Ishikawa (cell line): Measurements from ENCODE around the gene CAMTA1.

Experiments
- CEBPB ChIP-seq: IDR thresholded peaks from 2 replicates; pipeline ENCODE4 v1.6.1; 2012
- CREB1 ChIP-seq: IDR thresholded peaks from 2 replicates; pipeline ENCODE4 v1.6.1; 2012; ENCODE audit warnings: low read depth
- EGR1 ChIP-seq: IDR thresholded peaks from 2 replicates; pipeline ENCODE4 v1.6.1; 2012
- EP300 ChIP-seq: IDR thresholded peaks from 2 replicates; pipeline ENCODE4 v1.6.1; 2012; ENCODE audit warnings: borderline replicate concordance
- FOXM1 ChIP-seq: IDR thresholded peaks from 2 replicates; pipeline ENCODE4 v1.6.1; 2012; ENCODE audit warnings: low read depth, borderline replicate concordance
- MAX ChIP-seq: IDR thresholded peaks from 2 replicates; pipeline ENCODE4 v1.6.1; 2012
- NFIC ChIP-seq: IDR thresholded peaks from 2 replicates; pipeline ENCODE4 v1.6.1; 2012
- RAD21 ChIP-seq: IDR thresholded peaks from 2 replicates; pipeline ENCODE4 v1.6.1; 2012; ENCODE audit warnings: low read depth
- TAF1 ChIP-seq: IDR thresholded peaks from 2 replicates; pipeline ENCODE4 v1.6.1; 2012; ENCODE audit warnings: low read depth, mild to moderate bottlenecking
- TCF12 ChIP-seq: IDR thresholded peaks from 2 replicates; pipeline ENCODE4 v1.6.1; 2012; ENCODE audit warnings: low read depth
- TEAD4 ChIP-seq: IDR thresholded peaks from 2 replicates; pipeline ENCODE4 v1.6.1; 2012
- YY1 ChIP-seq: IDR thresholded peaks from 2 replicates; pipeline ENCODE4 v1.6.1; 2012; ENCODE audit warnings: low read depth
- ZBTB7A ChIP-seq: IDR thresholded peaks from 2 replicates; pipeline ENCODE4 v1.6.1; 2012; ENCODE audit warnings: low read depth
- TF ChIP-seq, protein P1 (sequence below): IDR thresholded peaks from 2 replicates; pipeline ENCODE4 v1.6.1; 2012
- TF ChIP-seq, protein P2 (sequence below): IDR thresholded peaks from 2 replicates; pipeline ENCODE4 v1.6.1; 2012; ENCODE audit warnings: low read depth, mild to moderate bottlenecking

CAMTA1 gene

GRCh38 chr1:7468248-7468647 lies 683.0 kb downstream of the CAMTA1 start:
- TF ChIP-seq, protein P1, sequence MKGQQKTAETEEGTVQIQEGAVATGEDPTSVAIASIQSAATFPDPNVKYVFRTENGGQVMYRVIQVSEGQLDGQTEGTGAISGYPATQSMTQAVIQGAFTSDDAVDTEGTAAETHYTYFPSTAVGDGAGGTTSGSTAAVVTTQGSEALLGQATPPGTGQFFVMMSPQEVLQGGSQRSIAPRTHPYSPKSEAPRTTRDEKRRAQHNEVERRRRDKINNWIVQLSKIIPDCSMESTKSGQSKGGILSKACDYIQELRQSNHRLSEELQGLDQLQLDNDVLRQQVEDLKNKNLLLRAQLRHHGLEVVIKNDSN: no peak
- TF ChIP-seq, protein P2, sequence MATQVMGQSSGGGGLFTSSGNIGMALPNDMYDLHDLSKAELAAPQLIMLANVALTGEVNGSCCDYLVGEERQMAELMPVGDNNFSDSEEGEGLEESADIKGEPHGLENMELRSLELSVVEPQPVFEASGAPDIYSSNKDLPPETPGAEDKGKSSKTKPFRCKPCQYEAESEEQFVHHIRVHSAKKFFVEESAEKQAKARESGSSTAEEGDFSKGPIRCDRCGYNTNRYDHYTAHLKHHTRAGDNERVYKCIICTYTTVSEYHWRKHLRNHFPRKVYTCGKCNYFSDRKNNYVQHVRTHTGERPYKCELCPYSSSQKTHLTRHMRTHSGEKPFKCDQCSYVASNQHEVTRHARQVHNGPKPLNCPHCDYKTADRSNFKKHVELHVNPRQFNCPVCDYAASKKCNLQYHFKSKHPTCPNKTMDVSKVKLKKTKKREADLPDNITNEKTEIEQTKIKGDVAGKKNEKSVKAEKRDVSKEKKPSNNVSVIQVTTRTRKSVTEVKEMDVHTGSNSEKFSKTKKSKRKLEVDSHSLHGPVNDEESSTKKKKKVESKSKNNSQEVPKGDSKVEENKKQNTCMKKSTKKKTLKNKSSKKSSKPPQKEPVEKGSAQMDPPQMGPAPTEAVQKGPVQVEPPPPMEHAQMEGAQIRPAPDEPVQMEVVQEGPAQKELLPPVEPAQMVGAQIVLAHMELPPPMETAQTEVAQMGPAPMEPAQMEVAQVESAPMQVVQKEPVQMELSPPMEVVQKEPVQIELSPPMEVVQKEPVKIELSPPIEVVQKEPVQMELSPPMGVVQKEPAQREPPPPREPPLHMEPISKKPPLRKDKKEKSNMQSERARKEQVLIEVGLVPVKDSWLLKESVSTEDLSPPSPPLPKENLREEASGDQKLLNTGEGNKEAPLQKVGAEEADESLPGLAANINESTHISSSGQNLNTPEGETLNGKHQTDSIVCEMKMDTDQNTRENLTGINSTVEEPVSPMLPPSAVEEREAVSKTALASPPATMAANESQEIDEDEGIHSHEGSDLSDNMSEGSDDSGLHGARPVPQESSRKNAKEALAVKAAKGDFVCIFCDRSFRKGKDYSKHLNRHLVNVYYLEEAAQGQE: peak; percentile 69
- no peak for TF ChIP-seq FOXM1

GRCh38 chr1:7469255-7469938 lies 684.1 kb downstream of the CAMTA1 start:
- no peak for TF ChIP-seq TCF12
- peak; percentile 47; the same call in 1 of the 2 replicates for TF ChIP-seq NFIC

DNA sequence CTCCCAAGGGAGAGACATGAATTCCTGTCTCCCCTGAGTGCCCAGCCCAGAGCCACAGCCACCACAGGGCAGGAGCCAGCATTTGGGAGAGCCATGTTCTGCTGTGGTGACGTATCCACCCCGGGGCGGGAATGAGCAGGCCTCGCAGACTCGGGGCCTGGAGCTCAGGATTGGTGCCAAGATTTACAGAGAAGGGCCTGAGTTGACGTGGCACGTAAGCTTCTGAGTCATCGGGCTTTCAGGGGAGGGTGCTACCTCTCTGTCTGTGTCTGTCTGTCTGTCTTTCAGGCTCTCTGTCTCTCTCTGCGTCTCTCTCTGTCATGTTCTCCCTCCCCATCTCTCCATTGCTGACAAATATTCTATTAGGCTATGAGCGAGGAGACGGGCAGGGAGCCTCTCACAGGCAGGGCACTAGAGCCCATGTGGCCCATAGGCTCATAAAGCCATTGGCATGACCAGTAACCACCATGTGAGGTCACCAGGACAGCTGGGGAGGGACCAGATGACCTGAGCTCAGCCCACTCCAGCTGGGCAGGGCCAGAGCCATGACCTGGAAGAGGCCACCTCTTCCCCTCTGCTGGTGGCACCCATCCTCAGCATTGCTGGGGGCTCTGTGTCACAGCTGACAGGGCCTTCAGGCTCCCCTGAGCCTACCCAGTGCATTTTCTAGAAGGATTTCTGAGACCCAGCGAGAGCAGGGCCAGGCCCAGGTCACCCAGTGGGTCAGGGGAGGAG lies 685.8 kb downstream of the CAMTA1 start:
- TF ChIP-seq RAD21 (no peak), FOXM1 (no peak), CEBPB (no peak), NFIC (no peak)

DNA sequence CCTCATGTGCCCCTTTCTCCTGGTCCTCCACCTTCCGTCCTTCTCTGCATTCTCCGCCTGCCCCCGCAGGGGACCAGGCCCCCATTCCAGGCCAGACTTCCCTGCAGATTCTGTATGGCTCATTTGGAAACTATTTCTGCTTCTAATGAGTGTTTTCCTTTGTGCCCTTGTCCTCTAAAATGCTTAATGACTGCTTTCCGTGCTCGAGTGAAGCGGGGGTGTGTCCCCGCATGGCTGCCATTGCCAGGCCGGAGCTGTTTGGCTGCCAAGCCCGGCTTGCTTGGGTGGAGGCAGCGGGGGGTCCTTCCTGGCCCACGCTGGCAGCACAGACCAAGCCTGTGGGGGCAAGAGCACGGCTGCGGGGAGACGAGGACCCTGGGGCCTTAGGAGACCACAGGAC lies 686.6 kb downstream of the CAMTA1 start:
- TF ChIP-seq TEAD4 (0 out of 2 replicates have a peak, but pooled peaks have one; percentile 10), EP300 (peak; percentile 12; the same call in 1 of the 2 replicates), NFIC (0 out of 2 replicates have a peak, but pooled peaks have one; percentile 27), CEBPB (no peak), MAX (no peak)

GRCh38 chr1:7473223-7474142 lies 688.2 kb downstream of the CAMTA1 start:
- no peak for TF ChIP-seq CREB1
- TF ChIP-seq EGR1: no peak
- TF ChIP-seq TAF1: no peak
- TF ChIP-seq EP300: no peak
- TF ChIP-seq FOXM1: no peak
- TF ChIP-seq MAX: no peak
- TF ChIP-seq CEBPB: no peak
- no peak for TF ChIP-seq NFIC
- no peak for TF ChIP-seq YY1
- no peak for TF ChIP-seq TEAD4
- TF ChIP-seq, protein P1: no peak
- TF ChIP-seq TCF12: no peak
- TF ChIP-seq RAD21: no peak
- TF ChIP-seq, protein P2: no peak
- no peak for TF ChIP-seq ZBTB7A

DNA sequence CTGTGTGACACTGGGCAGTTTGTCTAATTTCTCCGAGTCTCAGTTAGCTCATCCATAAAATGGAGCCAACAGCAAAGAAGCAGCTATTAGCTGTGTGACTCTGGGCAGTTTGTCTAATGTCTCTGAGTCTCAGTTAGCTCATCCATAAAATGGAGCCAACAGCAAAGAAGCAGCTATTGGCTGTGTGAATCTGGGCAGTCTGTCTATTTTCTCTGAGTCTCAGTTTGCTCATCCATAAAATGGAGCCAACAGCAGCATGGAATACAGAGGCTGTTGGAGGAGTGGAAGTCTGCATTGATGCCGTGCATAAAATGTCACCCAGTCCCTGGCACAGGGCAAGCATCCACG lies 688.9 kb downstream of the CAMTA1 start:
- TF ChIP-seq YY1: no peak
- TF ChIP-seq, protein P1: no peak
- no peak for TF ChIP-seq EP300
- no peak for TF ChIP-seq CREB1
- TF ChIP-seq TEAD4: no peak
- TF ChIP-seq, protein P2: no peak
- no peak for TF ChIP-seq RAD21
- TF ChIP-seq TCF12: no peak
- TF ChIP-seq EGR1: no peak
- no peak for TF ChIP-seq MAX
- TF ChIP-seq FOXM1: no peak
- TF ChIP-seq ZBTB7A: no peak
- no peak for TF ChIP-seq TAF1
- no peak for TF ChIP-seq NFIC
- TF ChIP-seq CEBPB: no peak
